Myocyte (in vitro differentiated cells): ENCODE data around the gene XPO5. TPM values are rescaled to one million over a fixed set of nuclear protein-coding genes. Genes with fewer than 3 reads are reported as not detected.
A peak's percentile ranks its signal among the peaks of the same experiment; 100 is the strongest.
"Not testable (repeated sequence)": the region's sequence is repeated elsewhere in the genome, so short reads cannot be mapped to it uniquely, and the experiment has no call there.

ENCODE experiments used
- DNase-seq: peaks from one replicate; pipeline ENCODE4 v3.0.0-alpha.2; 2012; ENCODE audit warnings: low read depth
- total RNA-seq: library from RNA; depleted of rRNA; stranded (reverse); fragments of >200 nt; gene quantifications from 2 replicates; pipeline ENCODE4 v1.2.3, GENCODE V29; 2014

XPO5 gene
- total RNA-seq, 1 donor from 2014 or later, result 34.1 TPM

DNA sequence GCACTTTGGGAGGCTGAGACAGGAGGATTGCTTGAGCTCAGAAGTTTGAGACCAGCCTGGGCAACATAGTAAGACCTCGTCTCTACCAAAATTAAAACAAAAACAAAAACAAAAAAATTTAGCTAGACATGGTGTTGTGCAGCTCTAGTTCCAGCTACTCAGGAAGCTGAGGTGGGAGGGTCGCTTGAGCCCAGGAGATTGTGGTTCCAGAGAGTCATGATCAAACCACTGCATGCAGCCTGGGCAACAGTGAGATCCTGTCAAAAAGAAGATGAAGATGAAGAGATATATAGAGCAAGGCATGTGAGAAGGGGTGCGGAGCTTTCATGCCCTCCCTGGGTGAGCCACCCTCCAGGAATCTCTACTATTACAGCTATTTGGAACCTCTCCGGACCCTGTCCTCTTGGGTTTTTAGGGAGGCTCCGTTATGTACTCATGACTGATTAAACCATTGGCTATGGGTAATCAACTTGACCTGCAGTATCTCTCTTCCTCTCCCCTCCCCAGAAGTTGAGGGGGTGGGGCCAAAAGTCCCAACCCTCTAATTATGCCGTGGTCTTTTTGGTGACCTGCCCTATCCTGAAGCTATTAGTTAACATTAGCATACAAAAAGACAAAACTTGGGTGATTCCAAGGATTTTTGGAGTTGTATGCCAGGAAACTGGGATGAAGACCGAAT is 9.2 kb upstream of the XPO5 start:
- peak; percentile 56 for DNase-seq

DNA sequence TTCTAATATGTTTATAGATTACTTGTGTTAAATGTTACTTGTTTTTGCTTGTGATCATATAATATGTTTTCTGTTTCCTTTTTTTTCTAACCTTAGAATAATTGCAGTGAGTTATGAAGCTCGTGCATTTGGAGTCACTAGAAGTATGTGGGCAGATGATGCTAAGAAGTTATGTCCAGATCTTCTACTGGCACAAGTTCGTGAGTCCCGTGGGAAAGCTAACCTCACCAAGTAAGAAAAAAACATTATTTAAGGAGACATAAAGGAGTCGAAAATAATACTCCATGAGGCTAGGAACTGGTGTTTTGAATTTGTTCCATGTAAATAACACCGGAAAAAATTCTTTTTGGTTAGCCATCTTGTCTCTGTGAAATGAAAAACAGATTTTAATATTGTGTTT is 7.1 kb upstream of the XPO5 start:
- no peak for DNase-seq

DNA sequence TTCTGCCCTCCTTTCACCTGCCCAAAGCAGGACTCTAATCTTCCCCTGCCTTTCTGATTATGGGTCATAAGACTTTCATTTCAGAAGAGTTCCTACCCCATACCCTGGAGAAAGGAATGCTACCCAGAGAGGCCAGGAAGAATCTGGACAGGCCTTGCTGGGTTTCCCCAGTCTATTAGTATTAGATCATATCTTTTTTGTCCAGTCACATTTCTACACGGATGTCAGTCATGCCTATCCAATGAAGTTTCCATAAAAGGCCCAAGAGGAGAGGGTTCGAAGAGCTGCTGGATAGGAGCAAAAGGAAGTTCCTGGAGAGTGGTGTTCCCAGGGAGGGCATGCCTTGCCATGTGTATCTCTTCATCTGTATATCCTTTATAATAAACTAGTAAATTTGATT is 3.3 kb upstream of the XPO5 start:
- DNase-seq, result peak; percentile 68

DNA sequence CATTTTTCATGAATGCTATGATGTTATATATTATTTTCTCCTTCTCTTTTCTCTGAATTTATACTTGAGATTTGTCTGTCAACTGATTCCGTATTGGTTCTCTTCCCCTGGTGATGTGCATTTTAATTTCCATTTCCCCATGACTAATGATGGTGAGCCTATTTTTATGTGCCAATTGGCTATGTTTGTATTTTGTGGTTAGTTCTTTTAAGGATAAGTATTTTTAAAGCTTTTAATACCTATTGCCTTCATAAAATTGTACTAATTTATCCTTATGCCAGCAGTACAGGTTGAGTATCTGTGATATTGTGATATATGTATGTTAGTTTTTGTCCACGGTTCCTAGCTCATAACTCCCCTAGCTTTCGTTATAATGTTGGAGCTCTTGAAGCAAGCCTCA is 2.9 kb upstream of the XPO5 start:
- DNase-seq, result peak; percentile 27

DNA sequence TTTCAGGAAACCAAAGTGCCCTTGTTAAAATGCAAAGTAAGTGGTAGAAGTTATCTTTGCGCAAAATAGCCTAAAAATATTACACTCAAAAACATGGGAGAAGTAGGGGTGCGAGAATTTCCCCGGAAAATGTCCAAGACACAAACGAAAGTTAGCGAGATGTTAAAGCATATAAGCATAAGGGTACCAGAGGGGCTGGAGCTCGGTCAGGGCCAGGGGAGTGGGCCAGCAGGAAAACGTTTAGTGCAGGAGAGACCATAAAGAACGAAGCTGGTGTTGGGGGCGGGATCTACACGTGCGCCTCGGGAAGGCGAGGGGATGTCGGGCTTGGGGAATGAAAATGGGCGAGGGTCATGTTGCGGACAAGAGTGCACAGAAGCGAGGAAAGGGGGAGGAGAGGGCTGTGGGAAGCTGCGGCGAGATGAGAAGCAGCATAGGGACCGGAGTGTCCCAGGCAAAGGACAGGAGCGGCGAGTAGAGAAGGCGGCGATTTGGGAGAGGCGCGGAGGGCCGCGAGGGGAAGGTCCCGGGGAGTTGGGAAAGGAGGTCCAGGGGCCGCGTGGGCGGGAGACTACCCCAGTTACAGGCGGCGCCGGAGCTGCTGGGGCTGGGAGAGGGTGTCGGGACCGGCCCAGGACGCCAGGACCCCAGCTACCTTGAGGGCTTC is 600 bp downstream of the XPO5 start:
- DNase-seq, result no peak

DNA sequence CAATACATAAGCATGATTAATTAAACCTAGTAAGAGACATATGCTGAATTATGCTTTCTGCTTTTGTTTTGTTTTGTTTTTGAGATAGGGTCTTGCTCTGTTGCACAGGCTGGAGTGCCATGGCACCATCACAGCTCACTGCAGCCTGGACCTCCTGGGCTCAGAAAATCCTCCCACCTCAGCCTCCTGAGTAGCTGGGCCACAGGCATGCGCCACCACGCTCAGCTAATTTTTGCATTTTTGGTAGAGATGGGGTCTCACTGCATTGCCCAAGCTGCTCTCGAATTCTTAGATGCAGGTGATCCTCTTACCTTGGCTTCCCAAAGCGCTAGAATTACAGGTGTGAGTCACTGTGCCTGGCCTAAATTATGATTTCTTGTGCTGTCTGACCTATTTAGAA is 3.8 kb downstream of the XPO5 start:
- DNase-seq, result no peak

DNA sequence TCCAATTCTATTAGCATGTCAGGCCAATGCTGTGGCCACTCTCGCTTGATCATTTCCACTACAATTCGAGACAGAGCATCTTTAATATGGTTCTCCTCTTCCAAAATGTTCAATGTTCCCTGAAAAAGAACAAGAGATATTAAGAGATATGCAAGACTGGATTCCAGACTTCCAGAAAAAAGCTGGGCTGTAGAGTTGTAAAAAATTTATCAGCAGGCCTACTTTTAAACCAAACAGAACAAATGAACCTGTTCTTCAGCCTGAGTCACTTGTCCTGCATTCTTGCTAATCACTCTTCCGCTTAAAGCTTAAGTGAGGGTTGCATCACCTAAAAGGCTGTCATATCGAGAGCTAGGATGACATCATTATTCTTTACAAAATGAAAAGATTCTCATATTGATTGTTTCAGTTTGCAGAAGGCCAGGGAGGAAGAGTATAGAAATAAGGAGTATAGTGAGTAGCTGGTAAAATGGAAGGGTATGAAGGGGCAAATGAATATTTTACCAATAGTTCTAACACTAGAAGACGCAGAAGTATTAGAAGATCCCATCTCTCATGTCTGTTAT is 4.9 kb downstream of the XPO5 start:
- DNase-seq, result no peak

DNA sequence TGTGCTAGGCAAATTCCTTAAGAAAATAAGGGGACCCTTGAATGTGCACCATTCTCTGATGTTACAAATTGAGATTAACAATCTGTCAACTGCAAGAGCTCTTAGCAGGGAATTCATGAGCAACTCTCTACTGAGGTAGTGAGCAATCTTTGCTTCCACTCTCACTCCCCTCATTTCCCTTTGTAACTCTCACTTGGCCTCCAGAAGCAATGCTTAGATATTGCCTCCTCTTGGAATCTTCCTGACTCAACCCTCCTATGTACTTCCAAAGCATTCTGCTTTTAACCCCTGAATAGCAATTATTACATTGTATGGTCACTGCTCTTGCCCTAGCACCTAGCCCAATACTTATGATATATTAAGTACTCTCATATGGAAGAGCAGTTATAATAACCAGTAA is 16.5 kb downstream of the XPO5 start:
- DNase-seq, result no peak

DNA sequence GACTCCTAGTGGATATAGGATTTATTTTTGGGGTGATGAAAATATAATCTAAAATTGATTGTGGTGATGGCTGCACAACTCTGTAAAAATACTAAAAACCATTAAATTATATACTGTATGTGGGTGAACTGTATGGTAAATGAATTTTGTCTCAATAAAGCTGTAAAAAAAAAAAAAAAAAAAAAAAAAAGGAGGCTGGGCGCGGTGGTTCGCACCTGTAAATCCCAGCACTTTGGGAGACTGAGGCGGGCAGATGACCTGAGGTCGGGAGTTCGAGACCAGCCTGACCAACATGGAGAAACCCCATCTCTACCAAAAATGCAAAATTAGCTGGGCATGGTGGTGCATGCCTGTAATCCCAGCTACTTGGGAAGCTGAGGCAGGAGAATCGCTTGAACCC is 18.2 kb downstream of the XPO5 start:
- DNase-seq, result not testable (repeated sequence)

DNA sequence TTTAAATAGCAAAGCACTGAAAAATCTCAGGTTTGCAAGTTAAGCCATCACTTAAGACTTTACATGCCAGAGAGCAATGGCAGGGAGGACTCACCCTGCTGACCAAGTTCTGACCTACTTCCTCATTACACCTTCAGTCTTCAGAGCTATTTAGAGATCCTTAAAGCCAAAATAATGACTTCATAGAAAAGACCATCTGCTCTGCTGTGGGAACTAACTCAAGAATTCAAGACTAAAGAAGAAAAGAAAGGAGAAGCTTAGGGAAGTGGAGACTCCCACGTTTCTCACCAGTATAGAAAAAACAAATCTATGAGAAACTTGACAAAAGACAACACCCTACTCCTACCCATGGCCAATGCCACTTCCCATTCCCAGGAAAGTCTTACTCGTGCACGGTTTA is 28.6 kb downstream of the XPO5 start:
- DNase-seq, result peak; percentile 4

DNA sequence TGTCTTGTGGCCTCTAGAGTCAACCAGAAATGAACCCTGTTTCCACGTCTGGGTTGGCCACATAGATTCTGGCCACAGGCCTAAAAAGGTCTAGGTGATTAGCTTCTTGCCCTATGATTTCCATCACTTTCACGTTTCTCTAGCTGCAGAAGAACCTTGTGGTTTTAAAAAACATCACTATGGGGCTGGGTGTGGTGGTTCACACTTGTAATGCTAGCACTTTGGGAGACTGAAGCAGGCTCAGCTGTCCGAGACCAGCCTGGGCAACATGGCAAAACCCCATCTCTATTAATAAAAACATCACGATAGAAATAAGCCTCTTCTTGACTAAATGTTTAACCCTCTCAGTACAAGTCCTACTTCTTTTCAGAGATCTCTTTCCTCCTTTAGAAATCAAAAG is 31.4 kb downstream of the XPO5 start:
- DNase-seq, result peak; percentile 58

DNA sequence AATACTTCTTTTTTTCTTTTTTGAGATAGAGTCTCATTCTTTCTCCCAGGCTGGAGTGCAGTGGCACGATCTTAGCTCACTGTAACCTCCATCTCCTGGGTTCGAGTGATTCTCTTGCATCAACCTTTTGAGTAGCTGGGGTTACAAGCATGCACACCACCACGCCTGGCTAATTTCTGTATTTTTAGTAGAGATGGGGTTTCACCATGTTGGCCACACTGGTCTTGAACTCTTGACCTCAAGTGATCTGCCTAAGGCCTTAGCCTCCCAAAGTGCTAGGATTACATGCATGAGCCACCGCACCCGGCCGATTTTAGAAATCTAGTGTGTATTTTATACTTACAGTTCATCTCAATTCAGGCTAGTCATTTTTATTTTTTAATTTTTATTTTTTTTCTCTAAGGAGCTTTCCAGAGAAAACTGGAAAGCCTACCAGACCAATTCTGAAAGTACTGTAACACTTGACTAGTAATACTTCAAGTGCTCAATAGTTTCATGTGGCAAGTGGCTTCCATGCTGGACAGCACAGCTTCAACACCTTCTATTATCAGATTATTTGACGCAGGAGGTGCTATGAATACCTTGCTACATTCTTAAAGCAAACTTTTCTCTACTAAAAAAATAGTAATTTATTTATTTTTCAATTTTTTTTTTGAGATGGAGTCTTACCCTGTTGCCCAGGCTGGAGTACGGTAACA is 33.9 kb downstream of the XPO5 start:
- DNase-seq, result no peak

DNA sequence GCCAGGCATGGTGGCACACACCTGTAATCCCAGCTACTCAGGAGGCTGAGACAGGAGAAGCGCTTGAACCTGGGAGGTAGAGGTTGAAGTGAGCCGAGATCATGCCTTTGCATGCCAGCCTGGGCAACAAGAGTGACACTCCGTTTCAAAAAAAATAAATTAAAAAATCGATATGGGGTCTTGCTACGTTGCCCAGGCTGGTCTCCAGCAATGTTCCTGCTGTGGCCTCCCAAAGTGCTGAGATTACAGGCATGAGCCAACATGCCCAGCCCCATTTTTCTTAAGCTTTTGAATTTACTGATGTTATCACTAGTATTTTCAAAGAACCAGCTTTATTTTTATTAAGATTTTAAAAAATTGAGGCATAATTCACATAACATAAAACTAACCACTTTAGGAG is 35.3 kb downstream of the XPO5 start:
- no peak for DNase-seq

DNA sequence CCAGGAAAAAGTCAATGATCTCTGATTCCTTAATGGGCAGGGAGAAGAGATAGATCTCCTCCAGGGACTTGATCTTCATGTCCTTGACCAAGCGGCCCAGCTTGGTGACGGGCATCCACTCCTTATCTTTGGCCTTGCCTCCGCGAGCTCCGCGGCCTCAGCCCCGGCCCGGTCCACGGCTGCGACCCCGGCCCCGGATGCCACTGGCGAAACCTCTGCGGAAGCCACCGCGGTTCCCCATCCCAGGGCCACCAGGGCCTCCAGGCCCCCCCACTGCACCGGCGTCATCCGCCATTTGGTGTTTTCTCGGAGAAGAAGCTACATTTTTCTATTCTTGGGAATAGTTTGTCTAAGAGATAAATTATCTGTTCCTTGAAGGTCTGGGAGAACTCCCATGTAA is 36.4 kb downstream of the XPO5 start:
- not testable (repeated sequence) for DNase-seq

DNA sequence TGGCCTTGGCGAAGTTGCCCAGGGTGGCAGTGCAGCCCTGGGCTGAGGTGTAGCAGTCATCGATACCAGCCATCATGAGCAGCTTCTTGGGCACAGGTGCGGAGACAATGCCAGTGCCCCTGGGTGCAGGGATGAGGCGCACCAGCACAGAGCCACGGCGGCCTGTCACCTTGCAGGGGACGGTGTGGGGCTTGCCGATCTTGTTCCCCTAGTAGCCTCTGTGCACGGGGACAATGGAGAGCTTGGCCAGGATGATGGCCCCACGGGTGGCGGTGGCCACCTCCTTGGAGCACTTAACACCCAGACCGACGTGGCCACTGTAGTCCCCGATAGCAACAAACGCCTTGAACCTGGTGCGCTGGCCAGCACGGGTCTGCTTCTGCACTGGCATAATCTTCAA is 36.9 kb downstream of the XPO5 start:
- DNase-seq, result not testable (repeated sequence)

DNA sequence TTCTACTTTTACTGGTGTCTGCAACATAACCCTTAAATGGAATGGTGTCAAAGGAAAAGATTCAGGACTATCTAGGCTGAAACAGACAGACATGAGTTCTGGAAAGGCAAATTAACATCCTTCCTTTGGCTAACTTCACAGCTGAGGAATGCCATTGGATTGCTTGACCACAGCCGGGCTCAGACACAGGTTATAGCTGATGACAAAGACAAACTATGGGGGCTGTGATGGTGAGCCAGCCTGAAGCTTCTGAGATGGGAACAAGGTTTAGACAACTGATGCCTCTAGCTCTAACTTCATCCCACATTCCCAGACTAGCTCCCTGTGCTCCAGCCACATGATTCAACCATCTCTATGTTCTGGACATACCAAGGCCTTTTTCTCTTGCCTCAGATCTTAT is 43.6 kb downstream of the XPO5 start:
- peak; percentile 38 for DNase-seq

DNA sequence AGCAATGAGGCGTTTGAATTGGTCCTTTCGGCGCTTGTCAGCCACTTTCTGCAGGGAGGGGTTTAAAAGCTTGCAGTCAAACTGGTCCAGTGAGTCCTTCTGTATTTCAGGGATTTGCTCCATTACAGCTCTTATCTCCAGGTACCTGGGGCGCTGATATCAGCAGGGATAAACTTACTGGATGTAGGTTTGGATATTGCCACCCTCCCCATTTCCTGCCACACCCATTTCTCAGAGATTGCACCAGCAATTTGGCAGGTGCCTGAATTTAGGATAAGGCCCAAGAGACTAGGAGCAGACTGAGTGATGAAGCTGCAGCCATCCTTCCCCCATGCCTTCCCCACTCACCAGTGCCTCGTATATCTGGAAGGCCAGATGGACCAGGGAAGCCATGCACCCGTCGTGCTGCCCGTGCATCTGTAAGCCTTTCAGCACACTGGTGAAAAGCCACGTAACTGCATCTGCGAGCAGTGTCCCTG is 51.3 kb downstream of the XPO5 start:
- no peak for DNase-seq

DNA sequence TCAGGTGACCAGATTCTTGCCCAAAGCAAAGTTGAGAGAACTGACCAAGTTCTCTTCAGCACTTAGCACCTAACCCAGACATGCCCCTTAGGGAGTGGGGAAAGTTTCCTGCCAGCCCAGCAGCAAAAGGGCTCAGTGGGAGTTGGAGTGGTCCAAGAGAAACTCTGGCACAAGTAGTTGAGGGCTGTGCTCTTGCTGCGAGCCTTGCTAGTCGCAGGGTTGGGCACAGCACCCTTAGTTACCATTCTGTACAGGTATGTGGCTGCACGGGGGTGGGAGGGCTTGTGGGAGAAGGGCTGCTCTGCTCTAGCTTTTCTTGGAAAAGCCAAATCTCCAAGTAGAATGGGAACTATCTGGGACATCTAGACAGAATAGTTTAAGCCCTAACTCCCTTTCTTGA is 52.6 kb downstream of the XPO5 start:
- no peak for DNase-seq

DNA sequence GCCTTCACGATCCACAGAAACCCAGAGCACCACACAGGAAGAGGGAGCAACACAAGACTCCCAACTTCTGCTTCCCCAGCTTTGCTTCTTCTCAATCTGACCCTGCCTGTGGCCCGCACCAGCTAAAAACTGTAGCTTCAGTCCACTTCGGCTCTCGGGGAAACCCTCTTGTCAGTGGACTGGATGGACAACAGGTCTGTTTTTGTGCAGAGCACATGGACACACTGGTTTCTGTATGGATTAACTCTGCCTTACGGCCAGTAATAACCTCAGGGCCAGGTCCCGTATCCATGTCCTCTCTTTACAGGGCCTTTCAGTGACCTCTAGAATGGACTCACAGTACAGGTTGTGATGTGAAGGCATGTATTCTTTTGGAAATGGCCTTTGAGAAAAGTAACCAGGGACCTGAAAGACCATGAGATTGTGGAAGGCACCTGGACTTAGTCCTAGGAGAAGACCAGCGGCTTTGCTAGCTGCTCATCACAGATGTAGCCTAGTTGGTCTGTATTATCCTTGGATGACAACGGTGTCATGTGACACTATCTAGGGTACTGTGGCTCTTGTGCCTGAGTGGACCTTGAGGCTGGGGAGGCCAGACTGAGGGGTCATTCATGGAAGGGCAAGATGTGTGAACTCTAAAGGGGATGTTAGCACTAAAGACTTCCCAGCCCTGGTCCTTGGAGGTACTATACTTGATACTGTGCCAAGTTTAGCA is 53.1 kb downstream of the XPO5 start:
- DNase-seq, result no peak

DNA sequence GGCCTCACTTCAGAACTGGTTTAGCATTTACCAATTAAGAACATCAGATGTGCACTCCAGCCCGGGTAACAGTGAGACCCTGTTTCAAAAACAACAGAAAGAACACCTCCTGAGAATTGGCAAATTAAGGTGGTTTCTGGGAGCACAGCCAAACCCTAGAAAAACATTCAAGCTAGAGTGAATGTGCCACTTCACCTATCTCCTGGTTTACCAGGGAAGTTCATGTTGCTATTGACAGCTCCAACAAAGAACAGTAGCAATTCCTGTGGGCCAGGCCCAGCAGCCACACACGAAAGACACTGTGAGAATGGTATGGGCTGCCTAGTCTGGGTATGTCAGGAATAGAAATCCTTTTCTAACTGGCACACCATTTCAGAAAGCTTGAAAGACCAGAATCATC is 54.0 kb downstream of the XPO5 start:
- no peak for DNase-seq

DNA sequence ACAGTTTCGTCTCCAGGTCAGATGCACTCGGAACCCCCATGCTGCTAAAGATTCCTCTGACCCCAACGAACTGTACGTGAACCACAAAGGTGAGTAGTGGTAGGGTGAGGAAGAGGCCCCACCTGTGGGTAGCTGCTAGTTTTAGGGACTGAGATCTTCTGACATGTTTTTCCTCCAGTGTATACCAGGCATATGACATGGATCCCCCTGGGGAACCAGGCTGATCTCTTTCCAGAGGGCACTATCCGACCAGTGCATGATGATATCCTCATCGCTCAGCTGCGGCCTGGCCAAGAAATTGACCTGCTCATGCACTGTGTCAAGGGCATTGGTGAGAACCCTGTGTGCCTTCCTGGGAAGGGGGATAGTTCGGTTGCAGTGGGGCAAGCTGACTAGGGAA is 55.7 kb downstream of the XPO5 start:
- no peak for DNase-seq
